GM23248 (cell line): ENCODE data around the gene C7. TPM values are rescaled to one million over a fixed set of nuclear protein-coding genes. Genes with fewer than 3 reads are reported as not detected.

ENCODE experiments used
- DNase-seq: peaks from one replicate; pipeline ENCODE4 v3.0.0-alpha.2; 2015
- H2AFZ ChIP-seq: fragments of 200-600 bp; sonication (generic); 2 replicates; pipeline ENCODE4 v1.6.1; 2016; ENCODE audit warnings: antibody characterized with exemption
- H3F3A ChIP-seq: fragments of 200-600 bp; sonication (generic); 2 replicates; pipeline ENCODE4 v1.6.1; 2016; ENCODE audit warnings: mild to moderate bottlenecking, antibody characterized with exemption, mixed run types; ENCODE audit not compliant: insufficient read depth
- H3K27ac ChIP-seq: fragments of 200-600 bp; sonication (generic); 2 replicates; pipeline ENCODE4 v1.5.1; 2016; ENCODE audit warnings: mild to moderate bottlenecking
- H3K27me3 ChIP-seq: fragments of 200-600 bp; sonication (generic); replicated peaks from 2 replicates; pipeline ENCODE4 v1.6.1; 2016; ENCODE audit warnings: mild to moderate bottlenecking; ENCODE audit not compliant: insufficient read depth
- H3K36me3 ChIP-seq: fragments of 200-600 bp; sonication (generic); 2 replicates; pipeline ENCODE4 v1.6.1; 2016; ENCODE audit warnings: low read depth, mild to moderate bottlenecking
- H3K4me1 ChIP-seq: fragments of 200-600 bp; sonication (generic); 2 replicates; pipeline ENCODE4 v1.6.1; 2016; ENCODE audit warnings: mild to moderate bottlenecking; ENCODE audit not compliant: insufficient read depth
- H3K4me2 ChIP-seq: fragments of 200-600 bp; sonication (generic); one replicate; pipeline ENCODE4 v1.6.1; 2016; ENCODE audit warnings: mild to moderate bottlenecking; ENCODE audit not compliant: unreplicated experiment
- H3K4me3 ChIP-seq: fragments of 200-600 bp; sonication (generic); 2 replicates; pipeline ENCODE4 v1.5.1; 2016; ENCODE audit warnings: mild to moderate bottlenecking
- H3K79me2 ChIP-seq: fragments of 200-600 bp; sonication (generic); 2 replicates; pipeline ENCODE4 v1.6.1; 2016; ENCODE audit warnings: mild to moderate bottlenecking; ENCODE audit not compliant: insufficient read depth
- H3K9ac ChIP-seq: fragments of 200-600 bp; sonication (generic); 2 replicates; pipeline ENCODE4 v1.6.1; 2016; ENCODE audit warnings: mild to moderate bottlenecking
- H3K9me2 ChIP-seq: fragments of 200-600 bp; sonication (generic); 2 replicates; pipeline ENCODE4 v1.6.1; 2016; ENCODE audit warnings: mixed run types, mild to moderate bottlenecking, moderate library complexity; ENCODE audit not compliant: insufficient read depth
- H3K9me3 ChIP-seq: fragments of 200-600 bp; sonication (generic); one replicate; pipeline ENCODE4 v1.6.1; 2017; ENCODE audit warnings: low read depth
- H4K20me1 ChIP-seq: fragments of 200-600 bp; sonication (generic); 2 replicates; pipeline ENCODE4 v1.6.0; 2016; ENCODE audit not compliant: insufficient read depth
- EZH2 ChIP-seq: fragments of 200-600 bp; sonication (generic); IDR thresholded peaks from 2 replicates; pipeline ENCODE4 v1.6.1; 2018; ENCODE audit warnings: antibody characterized with exemption, mild to moderate bottlenecking; ENCODE audit not compliant: insufficient read depth, poor library complexity, severe bottlenecking
- EZH2phosphoT487 ChIP-seq: fragments of 200-600 bp; sonication (generic); IDR thresholded peaks from 2 replicates; pipeline ENCODE4 v1.6.1; 2018; ENCODE audit warnings: antibody characterized with exemption, moderate library complexity, mild to moderate bottlenecking, low read depth; ENCODE audit not compliant: insufficient read depth
- whole genome bisulfite sequencing, 2 experiments: methylation state at CpG; one replicate each; pipeline ENCODE4 v1.1.6; 2015 to 2017; ENCODE audit warnings: low lambda C conversion rate in 2 of 2, low coverage in 1 of 2; ENCODE audit errors: missing lambda C conversion rate in 2 of 2; 5-methylcytosine and 5-hydroxymethylcytosine counted together
- in situ Hi-C: fragments of 300-500 bp; cut with MboI; formaldehyde crosslinking; loops from 2 replicates; pipeline ENCODE4 v1.15.0; 2020
- polyA plus RNA-seq: library from polyadenylated mRNA; unstranded; fragments of >200 nt; fragmentation: Nextera tagmentation; extraction: Ambion mirVana; gene quantifications from 2 replicates; pipeline ENCODE4 v1.2.1, GENCODE V29; 2016
- total RNA-seq: library from RNA; depleted of rRNA; stranded (reverse); fragments of >200 nt; shearing (Covaris generic); gene quantifications from 2 replicates; pipeline ENCODE4 v1.2.3, GENCODE V29; 2014

The C7 gene
- total and polyA plus RNA-seq, 2 experiments from 2014 or later, result not detected

- Histone ChIP-seq H3K9ac (no peak overlapping the region), H2AFZ (no peak overlapping the region), H3K9me3 (no peaks in the 10 kb centered on the region), H3K27ac (no peak overlapping the region), H3K4me3 (no peak overlapping the region), H3K36me3 (no peaks in the 10 kb centered on the region), H3K4me2 (no peak overlapping the region), H3F3A (no peaks in the 10 kb centered on the region), H3K79me2 (no peaks in the 10 kb centered on the region), H4K20me1 (no peaks in the 10 kb centered on the region), H3K9me2 (no peaks in the 10 kb centered on the region; the same call in 1 of the 2 replicates), H3K4me1 (no peaks in the 10 kb centered on the region), H3K27me3 (0 out of 2 replicates have a peak, but pooled peaks cover 3% of the 10 kb centered on the region)
- in situ Hi-C loops, result no loop called here
- DNase-seq, result peak; percentile 6
- no peak for TF ChIP-seq EZH2
- WGBS, 2 experiments, result 47 to 53% methylated on average over 7 of the region's 7 CpGs
Measured at GRCh38 chr5:40914835-40915234, 5.5 kb downstream of the C7 start.

GRCh38 chr5:40915341-40915926 is 6.1 kb downstream of the C7 start:
- WGBS, 2 experiments, result 14 to 22% methylated on average over 3 of the region's 3 CpGs
- no peak overlapping the region for H2AFZ ChIP-seq
- in situ Hi-C loops, result no loop called here
- no peak overlapping the region for H3K4me3 ChIP-seq
- H3K4me2 ChIP-seq, result no peak overlapping the region
- no peaks in the 10 kb centered on the region for H3K36me3 ChIP-seq
- no peaks in the 10 kb centered on the region for H4K20me1 ChIP-seq
- TF ChIP-seq EZH2phosphoT487 (no peak), EZH2 (no peak)
- no peak for DNase-seq
- no peaks in the 10 kb centered on the region for H3K4me1 ChIP-seq
- no peaks in the 10 kb centered on the region for H3F3A ChIP-seq
- 0 out of 2 replicates have a peak, but pooled peaks cover 3% of the 10 kb centered on the region for H3K27me3 ChIP-seq
- H3K79me2 ChIP-seq, result no peaks in the 10 kb centered on the region
- H3K9me2 ChIP-seq, result no peaks in the 10 kb centered on the region; the same call in 1 of the 2 replicates
- H3K9ac ChIP-seq, result no peak overlapping the region
- no peaks in the 10 kb centered on the region for H3K9me3 ChIP-seq
- H3K27ac ChIP-seq, result no peak overlapping the region

GRCh38 chr5:40916226-40916625 is 6.9 kb downstream of the C7 start:
- H2AFZ ChIP-seq, result no peak overlapping the region
- TF ChIP-seq EZH2phosphoT487 (no peak), EZH2 (no peak)
- H3K36me3 ChIP-seq, result no peaks in the 10 kb centered on the region
- 0 out of 2 replicates have a peak, but pooled peaks cover 3% of the 10 kb centered on the region for H3K27me3 ChIP-seq
- H3K4me3 ChIP-seq, result no peak overlapping the region
- H3K4me1 ChIP-seq, result no peaks in the 10 kb centered on the region
- no peaks in the 10 kb centered on the region for H3F3A ChIP-seq
- H3K79me2 ChIP-seq, result no peaks in the 10 kb centered on the region
- H4K20me1 ChIP-seq, result no peaks in the 10 kb centered on the region
- H3K27ac ChIP-seq, result no peak overlapping the region
- H3K9me3 ChIP-seq, result no peaks in the 10 kb centered on the region
- in situ Hi-C loops, result no loop called here
- 9 to 11% methylated on average over 4 of the region's 4 CpGs for WGBS, 2 experiments
- no peak for DNase-seq
- H3K4me2 ChIP-seq, result no peak overlapping the region
- no peak overlapping the region for H3K9ac ChIP-seq
- H3K9me2 ChIP-seq, result no peaks in the 10 kb centered on the region; the same call in 1 of the 2 replicates

- no peak for DNase-seq
- Histone ChIP-seq H3K4me3 (no peak overlapping the region), H3K27me3 (no peaks in the 10 kb centered on the region; the same call in 1 of the 2 replicates), H4K20me1 (no peaks in the 10 kb centered on the region), H3F3A (no peaks in the 10 kb centered on the region), H3K27ac (no peak overlapping the region), H3K9me2 (no peaks in the 10 kb centered on the region), H3K9me3 (no peaks in the 10 kb centered on the region), H3K4me2 (no peak overlapping the region), H2AFZ (no peak overlapping the region), H3K9ac (no peak overlapping the region), H3K79me2 (no peaks in the 10 kb centered on the region), H3K4me1 (no peaks in the 10 kb centered on the region), H3K36me3 (no peaks in the 10 kb centered on the region)
- TF ChIP-seq EZH2 (no peak), EZH2phosphoT487 (no peak)
- 24 to 25% methylated on average over 2 of the region's 2 CpGs for WGBS, 2 experiments
- in situ Hi-C loops, result no loop called here
Measured at GRCh38 chr5:40928886-40929448, 19.7 kb downstream of the C7 start.
